ENCODE data around the gene P2RY8. TPM values are rescaled to one million over a fixed set of nuclear protein-coding genes. Genes with fewer than 3 reads are reported as not detected.

P2RY8 gene
- total RNA-seq, 1 experiment from 2014 or later, result 0.37 TPM

- TF ChIP-seq RORB (CRISPR knock-in tag; IDR thresholded peaks at IDR 0.05) (no peak), NFE2L1 (CRISPR knock-in tag; IDR thresholded peaks at IDR 0.05) (no peak)
Measured at GRCh38 chrX:1493877-1494510, 43.0 kb downstream of the P2RY8 start (continued).

GRCh38 chrX:1493412-1493811, 43.6 kb downstream of the P2RY8 start:
- Mint-ChIP-seq H3K9me3 (peaks cover 25% of the 10 kb centered on the region), H3K36me3 (peaks cover 20% of the 10 kb centered on the region), H3K4me1 (peaks cover 9% of the 10 kb centered on the region), H3K27ac (peak overlapping the region; percentile 14; the same call in 1 of the 2 replicates), H3K27me3 (ENCODE audit: low read depth) (peaks cover 19% of the 10 kb centered on the region), H3K4me3 (peak overlapping the region; percentile 14)
- DNase-seq (ENCODE audit: low spot score), result no peak
- ChIA-PET CTCF (no interaction called here), POLR2A (no interaction called here)
- TF ChIP-seq CDX4 (CRISPR knock-in tag; IDR thresholded peaks at IDR 0.05; ENCODE audit: borderline replicate concordance) (no peak), ETV6 (CRISPR knock-in tag; IDR thresholded peaks at IDR 0.05) (no peak), CREB1 (CRISPR knock-in tag; IDR thresholded peaks at IDR 0.05) (no peak), PRDM15 (CRISPR knock-in tag; IDR thresholded peaks at IDR 0.05) (no peak), ZNF138 (CRISPR knock-in tag; conservative IDR thresholded peaks at IDR 0.05) (no peak), OVOL2 (CRISPR knock-in tag; IDR thresholded peaks at IDR 0.05; ENCODE audit: borderline replicate concordance) (no peak), EMX1 (CRISPR knock-in tag; IDR thresholded peaks at IDR 0.05) (no peak), KAT7 (CRISPR knock-in tag; IDR thresholded peaks at IDR 0.05; ENCODE audit: borderline replicate concordance) (no peak), TEAD1 (CRISPR knock-in tag; IDR thresholded peaks at IDR 0.05) (no peak), SMAD3 (CRISPR knock-in tag; IDR thresholded peaks at IDR 0.05; ENCODE audit: borderline replicate concordance) (no peak), HMGA2 (CRISPR knock-in tag; IDR thresholded peaks at IDR 0.05) (no peak), FOXP1 (CRISPR knock-in tag; IDR thresholded peaks at IDR 0.05; ENCODE audit: borderline replicate concordance) (no peak), ZNF281 (CRISPR knock-in tag; IDR thresholded peaks at IDR 0.05) (no peak), ZNF671 (CRISPR knock-in tag; IDR thresholded peaks at IDR 0.05) (no peak), E2F1 (CRISPR knock-in tag; IDR thresholded peaks at IDR 0.05) (no peak), JUN (CRISPR knock-in tag; IDR thresholded peaks at IDR 0.05) (no peak)
- TF ChIP-seq, protein P1, sequence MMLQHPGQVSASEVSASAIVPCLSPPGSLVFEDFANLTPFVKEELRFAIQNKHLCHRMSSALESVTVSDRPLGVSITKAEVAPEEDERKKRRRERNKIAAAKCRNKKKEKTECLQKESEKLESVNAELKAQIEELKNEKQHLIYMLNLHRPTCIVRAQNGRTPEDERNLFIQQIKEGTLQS (CRISPR knock-in tag; conservative IDR thresholded peaks at IDR 0.05), result no peak
- TF ChIP-seq, protein P2, sequence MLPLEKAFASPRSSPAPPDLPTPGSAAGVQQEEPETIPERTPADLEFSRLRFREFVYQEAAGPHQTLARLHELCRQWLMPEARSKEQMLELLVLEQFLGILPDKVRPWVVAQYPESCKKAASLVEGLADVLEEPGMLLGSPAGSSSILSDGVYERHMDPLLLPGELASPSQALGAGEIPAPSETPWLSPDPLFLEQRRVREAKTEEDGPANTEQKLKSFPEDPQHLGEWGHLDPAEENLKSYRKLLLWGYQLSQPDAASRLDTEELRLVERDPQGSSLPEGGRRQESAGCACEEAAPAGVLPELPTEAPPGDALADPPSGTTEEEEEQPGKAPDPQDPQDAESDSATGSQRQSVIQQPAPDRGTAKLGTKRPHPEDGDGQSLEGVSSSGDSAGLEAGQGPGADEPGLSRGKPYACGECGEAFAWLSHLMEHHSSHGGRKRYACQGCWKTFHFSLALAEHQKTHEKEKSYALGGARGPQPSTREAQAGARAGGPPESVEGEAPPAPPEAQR (CRISPR knock-in tag; IDR thresholded peaks at IDR 0.05), result no peak
- no peak for ATAC-seq
